NCI-H82 treated with DMSO at 0.1 percent for 48 hours (cell line): ENCODE results near the gene SGPP1.
"Not testable (repeated sequence)": the region's sequence is repeated elsewhere in the genome, so short reads cannot be mapped to it uniquely, and the experiment has no call there.

Source experiments
- DNase-seq: peaks from one replicate; lab custom pipeline; 2025; ENCODE audit not compliant: unreplicated experiment; lab: John Stamatoyannopoulos, UW

The SGPP1 gene

DNA sequence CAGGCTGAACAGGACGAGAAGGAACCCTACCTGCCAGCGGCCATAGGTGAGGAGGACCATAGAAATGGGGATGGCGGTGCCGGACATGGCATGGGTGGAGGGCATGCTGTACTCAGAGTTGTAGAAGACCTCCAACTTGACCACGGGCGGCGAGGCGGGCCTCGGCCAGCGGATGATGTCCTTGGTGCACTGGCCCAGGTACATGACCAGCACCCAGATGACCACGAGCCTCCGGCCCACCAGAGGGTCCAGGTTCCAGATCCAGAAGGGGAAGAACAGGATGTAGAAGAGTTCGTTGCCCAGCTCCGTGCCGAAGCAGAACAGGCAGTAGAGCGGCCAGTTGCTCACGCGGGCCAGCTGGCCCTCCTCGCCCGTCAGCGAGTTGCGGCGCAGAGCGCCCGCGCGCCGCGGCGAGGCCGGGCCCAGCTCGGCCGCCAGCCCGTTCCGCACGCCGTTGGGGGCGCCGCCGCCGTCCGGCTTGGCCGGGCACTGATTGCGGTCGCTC, 582 bp downstream of the SGPP1 start:
- DNase-seq: no peak

GRCh38 chr14:63726499-63726898, 1.4 kb downstream of the SGPP1 start:
- no peak for DNase-seq

- no peak for DNase-seq
Observed at GRCh38 chr14:63725786-63726460, 1.9 kb downstream of the SGPP1 start.

- DNase-seq: no peak
Observed at GRCh38 chr14:63717702-63718101, 10.2 kb downstream of the SGPP1 start.

DNA sequence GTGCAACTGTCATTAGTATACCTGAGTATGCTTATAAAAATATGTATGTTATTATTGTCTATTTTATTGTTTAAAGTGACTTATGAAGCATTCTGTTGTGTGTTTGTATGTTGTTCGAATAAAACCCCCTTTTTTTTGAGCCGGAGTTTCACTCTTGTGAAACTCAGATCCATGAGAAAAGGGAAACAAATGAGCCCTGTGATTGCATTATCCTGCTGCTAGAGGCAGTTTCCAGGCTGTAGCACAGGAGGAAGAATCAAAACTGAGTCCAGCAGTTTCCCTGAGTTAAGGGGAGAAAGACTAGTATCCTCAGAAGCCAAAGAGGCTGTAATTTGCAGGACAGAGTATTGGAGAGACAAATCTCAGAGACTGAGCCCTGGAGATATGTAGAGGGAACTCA, 12.5 kb downstream of the SGPP1 start:
- no peak for DNase-seq

- no peak for DNase-seq
Observed at GRCh38 chr14:63713764-63714163, 14.1 kb downstream of the SGPP1 start.

DNA sequence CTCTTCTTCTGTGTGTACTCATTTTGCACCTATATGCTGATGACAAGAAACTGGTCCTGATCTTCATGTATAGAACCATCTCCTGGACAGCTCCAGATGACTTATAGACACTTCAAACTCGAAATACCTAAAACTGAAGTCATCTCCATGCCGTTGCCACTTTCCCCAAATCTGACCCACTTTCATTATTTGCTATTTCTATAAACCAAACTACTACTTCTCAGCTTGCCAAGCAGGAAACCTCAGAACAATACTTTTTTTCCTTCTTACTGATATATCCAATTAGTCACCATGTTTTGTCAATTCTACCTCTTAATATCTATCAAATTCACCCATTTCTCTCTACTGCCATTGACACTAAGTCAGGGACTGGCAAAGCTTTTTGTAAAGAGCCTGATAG, 14.8 kb downstream of the SGPP1 start:
- DNase-seq: no peak

DNA sequence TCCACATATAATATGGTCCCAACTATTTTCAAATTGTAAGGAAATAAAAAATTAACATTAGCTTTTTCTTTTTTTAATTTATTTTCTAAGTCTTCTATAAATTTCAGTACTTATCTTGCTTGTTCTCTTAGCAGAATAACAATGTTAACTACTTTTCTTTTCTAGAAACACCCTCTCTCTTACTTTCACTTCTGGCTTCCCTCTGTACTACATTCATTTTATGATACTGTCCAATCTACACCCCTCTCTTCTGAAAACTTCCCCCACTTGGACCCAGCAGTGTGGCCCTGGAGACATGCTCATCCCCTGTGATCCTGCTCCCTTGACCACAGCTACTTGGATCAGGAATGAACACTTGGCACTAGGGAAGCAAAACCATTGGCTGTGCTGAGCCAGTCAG, 15.7 kb downstream of the SGPP1 start:
- DNase-seq: no peak

- no peak for DNase-seq
Observed at GRCh38 chr14:63710497-63710896, 17.4 kb downstream of the SGPP1 start.

- no peak for DNase-seq
Observed at GRCh38 chr14:63709589-63709988, 18.3 kb downstream of the SGPP1 start.

DNA sequence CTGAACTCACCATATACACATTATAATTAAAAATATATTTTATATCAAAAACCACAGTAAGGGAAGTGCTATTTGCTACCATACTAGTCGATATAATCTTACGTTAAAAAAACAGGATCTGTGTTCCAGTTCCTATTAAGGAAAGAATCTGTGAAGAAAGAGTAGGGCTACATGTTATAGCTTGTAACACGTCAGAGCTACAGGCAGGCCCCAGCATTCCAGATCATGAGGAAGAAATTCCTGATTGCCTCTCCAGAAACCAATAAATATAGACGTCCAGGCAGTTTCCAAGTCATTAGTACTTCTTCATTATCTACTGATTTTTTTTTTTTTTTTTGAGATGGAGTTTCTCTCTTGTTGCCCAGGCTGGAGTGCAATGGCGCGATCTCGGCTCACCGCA, 20.6 kb downstream of the SGPP1 start:
- DNase-seq: no peak

DNA sequence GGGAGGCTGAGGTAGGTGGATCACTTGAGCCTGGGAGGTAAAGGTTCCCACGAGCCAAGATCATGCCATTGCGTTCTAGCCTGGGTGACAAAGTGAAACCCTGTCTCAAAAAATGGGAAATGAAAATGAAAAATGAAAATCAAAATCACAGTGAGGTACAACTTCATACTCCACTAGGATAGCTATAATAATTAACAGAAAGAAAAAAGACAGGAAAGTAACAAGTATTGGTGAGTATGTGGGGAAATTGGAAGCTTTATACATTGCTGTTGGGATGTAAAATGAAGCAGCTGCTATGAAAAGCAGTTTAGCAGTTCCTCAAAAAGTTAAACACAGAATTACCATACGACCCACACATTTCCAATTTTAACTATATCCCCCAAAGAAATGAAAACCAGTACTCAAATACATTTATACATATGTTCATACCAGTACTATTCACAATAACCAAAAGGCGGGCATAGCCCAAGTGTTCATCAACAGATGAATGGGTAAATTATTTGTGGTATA, 22.2 kb downstream of the SGPP1 start:
- no peak for DNase-seq

DNA sequence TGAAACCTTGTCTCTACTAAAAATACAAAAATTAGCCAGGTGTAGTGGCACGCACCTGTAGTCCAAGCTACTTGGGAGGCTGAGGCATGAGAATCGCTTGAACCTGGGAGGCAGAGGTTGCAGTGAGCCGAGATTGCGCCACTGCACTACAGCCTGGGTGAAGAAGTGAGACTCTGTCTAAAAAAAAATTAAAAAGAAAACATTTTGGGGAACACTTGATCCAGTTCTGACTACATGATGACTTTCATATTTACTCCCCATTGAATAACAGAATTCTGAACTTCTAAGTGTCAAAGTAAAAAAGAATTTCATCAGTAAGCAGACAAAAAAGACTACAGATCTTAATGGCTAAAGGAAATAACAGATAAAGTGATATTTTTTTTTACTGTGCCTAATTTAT, 25.3 kb downstream of the SGPP1 start:
- not testable (repeated sequence) for DNase-seq

DNA sequence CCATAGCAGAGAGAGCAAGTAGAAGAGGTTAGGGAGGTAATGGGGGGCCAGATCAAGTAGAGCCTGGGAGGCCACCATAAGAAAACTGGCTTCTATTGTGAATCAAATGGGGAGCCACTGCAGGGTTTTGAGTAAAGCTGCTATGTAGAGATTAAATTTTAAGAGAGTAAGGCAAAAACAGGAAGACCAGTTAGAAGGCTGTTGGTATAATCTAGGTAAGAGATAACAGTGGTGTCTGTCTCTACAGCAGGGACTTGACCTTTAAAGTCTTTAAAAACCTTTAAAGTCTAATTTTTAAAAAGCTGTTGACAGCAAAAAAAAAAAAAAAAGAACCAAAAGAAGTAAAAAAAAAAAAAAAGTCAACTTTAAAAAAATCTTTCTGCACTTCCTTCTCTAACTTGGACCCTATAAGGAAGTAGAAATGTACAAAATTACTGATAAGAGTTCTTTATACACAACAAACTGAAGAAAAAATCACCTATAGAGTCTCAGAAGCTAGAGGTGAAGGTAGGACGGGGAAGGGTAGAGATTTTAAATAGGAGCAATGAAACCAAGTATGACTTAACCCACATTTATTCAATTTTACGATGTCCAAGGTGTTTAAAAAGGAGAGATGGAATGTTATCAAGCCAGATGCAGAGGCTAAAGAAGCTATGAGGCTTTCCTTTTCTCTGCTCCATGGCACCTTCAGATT, 26.1 kb downstream of the SGPP1 start:
- DNase-seq: no peak

- no peak for DNase-seq
Observed at GRCh38 chr14:63692310-63693020, 35.4 kb downstream of the SGPP1 start.

DNA sequence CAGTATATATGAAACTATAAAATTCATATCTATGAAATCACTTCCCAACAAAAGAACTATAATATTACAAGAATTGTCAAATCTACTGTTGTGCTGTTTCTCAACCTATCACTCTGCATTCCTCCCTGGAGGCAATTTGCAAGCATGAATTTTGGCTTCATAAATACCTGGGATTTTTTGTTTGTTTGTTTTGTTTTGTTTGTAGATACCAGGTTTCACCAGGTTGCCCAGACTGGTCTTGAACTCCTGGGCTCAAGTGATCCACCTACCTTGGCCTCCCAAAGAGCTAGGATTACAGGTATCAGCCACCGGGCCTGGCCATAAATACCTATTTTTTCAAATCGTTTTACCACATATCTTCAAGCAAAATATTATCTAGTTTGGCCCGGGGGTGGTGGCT, 38.7 kb downstream of the SGPP1 start:
- DNase-seq: no peak

DNA sequence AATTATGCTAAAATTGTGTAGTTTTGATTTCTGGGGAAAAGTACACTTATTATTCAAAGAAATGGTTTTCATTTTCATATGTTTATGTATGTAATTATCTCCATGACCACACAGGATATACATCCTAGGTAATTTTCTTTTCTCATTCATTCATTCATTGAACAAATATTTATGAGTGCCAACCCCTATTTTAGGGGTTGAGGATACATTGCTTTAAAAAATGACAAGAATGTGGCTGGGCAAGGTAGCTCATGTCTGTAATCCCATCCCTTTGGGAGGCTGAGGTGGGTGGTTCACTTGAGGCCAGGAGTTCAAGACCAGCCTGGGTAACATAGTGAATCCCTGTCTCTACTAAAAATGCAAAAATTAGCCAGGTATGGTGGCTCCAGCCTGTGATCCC, 40.9 kb downstream of the SGPP1 start:
- no peak for DNase-seq

- DNase-seq: no peak
Observed at GRCh38 chr14:63685401-63685800, 42.5 kb downstream of the SGPP1 start.

DNA sequence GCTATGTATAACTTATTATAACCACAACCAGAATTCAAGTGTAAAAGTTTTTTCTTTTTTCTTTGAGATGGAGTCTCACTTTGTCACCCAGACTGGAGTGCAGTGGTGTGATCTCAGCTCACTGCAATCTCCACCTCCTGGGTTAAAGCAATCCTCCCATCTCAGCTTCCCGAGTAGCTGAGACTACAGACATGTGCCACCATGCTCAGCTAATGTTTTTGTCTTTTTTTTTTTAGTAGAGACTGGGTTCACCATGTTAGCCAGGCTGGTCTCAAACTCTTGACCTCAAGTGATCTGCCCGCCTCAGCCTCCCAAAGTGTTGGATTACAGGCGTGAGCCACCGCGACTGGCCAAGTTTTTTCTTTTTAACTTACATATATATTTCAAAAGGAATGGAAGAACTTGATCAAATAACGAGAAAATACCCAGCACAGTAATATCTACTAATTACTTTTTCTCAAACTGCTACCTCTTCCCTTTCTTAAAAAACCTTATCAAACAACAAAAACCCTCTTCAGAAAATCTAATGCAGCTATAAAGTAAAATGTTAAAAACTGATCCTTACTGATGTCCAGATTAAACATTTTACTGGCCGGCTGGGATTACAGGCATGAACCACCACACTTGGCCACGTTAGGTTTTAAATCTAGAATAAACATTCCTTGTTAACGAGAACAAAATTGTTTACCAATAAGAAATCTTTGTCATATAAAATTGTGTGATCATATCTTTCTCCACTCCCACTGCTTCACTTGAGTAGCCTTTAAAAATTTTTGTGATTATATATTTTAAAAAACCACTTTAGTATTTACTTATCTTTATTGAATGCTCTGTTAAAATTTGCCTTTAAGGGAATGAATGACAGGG, 44.9 kb downstream of the SGPP1 start:
- no peak for DNase-seq

- no peak for DNase-seq
Observed at GRCh38 chr14:63678536-63678935, 49.3 kb downstream of the SGPP1 start.

GRCh38 chr14:63677891-63678379, 49.9 kb downstream of the SGPP1 start:
- DNase-seq: no peak
